Keratinocyte (primary cell): ENCODE measurements around the gene SURF4.

Experiments
- CTCF ChIP-seq, 3 experiments: IDR thresholded peaks in 1 of 3; conservative IDR thresholded peaks in 1 of 3; optimal IDR thresholded peaks in 1 of 3; 2 replicates in 2 of 3; 3 replicates in 1 of 3; pipeline versions ENCODE3 to v1.5.1; 2011; ENCODE audit warnings: low read length in 3 of 3, mild to moderate bottlenecking in 3 of 3, moderate library complexity in 2 of 3, control low read depth in 1 of 3, inconsistent platforms in 1 of 3; ENCODE audit not compliant: insufficient read depth in 2 of 3; ENCODE audit errors: extremely low read depth in 1 of 3
- EZH2 ChIP-seq: IDR thresholded peaks from one replicate; pipeline ENCODE4 v1.6.1; 2012; ENCODE audit warnings: inconsistent platforms, mild to moderate bottlenecking, low read length, moderate library complexity

- TF ChIP-seq CTCF (optimal IDR thresholded peaks at IDR 0.05 in 1 of 3, IDR thresholded peaks at IDR 0.05 in 1 of 3, conservative IDR thresholded peaks at IDR 0.05 in 1 of 3; ENCODE audit: extremely low read depth in 1 of 3, insufficient read depth in 2 of 3, low read length in 3 of 3) (no peak), EZH2 (no peak)
Observed at GRCh38 chr9:133424187-133424586, 48.3 kb upstream of the SURF4 start.
